Measurements from ENCODE around the gene TYROBP.
"Not testable (repeated sequence)": the region's sequence is repeated elsewhere in the genome, so short reads cannot be mapped to it uniquely, and the experiment has no call there.

Gene TYROBP

GRCh38 chr19:35911790-35912189 is 3.7 kb upstream of the TYROBP start:
- no peak overlapping the region for H3K4me3 ChIP-seq (ENCODE audit: low read depth, low read length)
- TF ChIP-seq CTCF (IDR thresholded peaks at IDR 0.05; ENCODE audit: low read depth, low read length), result no peak

- H3K4me3 ChIP-seq (ENCODE audit: low read depth, low read length), result no peak overlapping the region
- no peak for TF ChIP-seq CTCF (IDR thresholded peaks at IDR 0.05; ENCODE audit: low read depth, low read length)
Measured at GRCh38 chr19:35911173-35911572, 3.1 kb upstream of the TYROBP start.

- not testable (repeated sequence) for H3K4me3 ChIP-seq (ENCODE audit: low read depth, low read length)
Measured at GRCh38 chr19:35910355-35910754, 2.3 kb upstream of the TYROBP start.

- H3K4me3 ChIP-seq (ENCODE audit: low read depth, low read length), result no peak overlapping the region
- no peak for TF ChIP-seq CTCF (IDR thresholded peaks at IDR 0.05; ENCODE audit: low read depth, low read length)
Measured at GRCh38 chr19:35909684-35910035, 1.6 kb upstream of the TYROBP start.

- no peak overlapping the region for H3K4me3 ChIP-seq (ENCODE audit: low read depth, low read length)
- TF ChIP-seq CTCF (IDR thresholded peaks at IDR 0.05; ENCODE audit: low read depth, low read length), result no peak
Measured at GRCh38 chr19:35908973-35909683, 1.0 kb upstream of the TYROBP start.

- TF ChIP-seq CTCF (IDR thresholded peaks at IDR 0.05; ENCODE audit: low read depth, low read length), result no peak
- no peak overlapping the region for H3K4me3 ChIP-seq (ENCODE audit: low read depth, low read length)
Measured at GRCh38 chr19:35907377-35907745, 734 bp downstream of the TYROBP start.

GRCh38 chr19:35905178-35905727 is 2.8 kb downstream of the TYROBP start:
- TF ChIP-seq CTCF (IDR thresholded peaks at IDR 0.05; ENCODE audit: low read depth, low read length), result no peak

More at GRCh38 chr19:35905178-35905727, 2.8 kb downstream of the TYROBP start:
- H3K4me3 ChIP-seq (ENCODE audit: low read depth, low read length), result no peak overlapping the region
